ENCODE data around the gene KCNMB4.
A peak's percentile ranks its signal among the peaks of the same experiment; 100 is the strongest.

The KCNMB4 gene

GRCh38 chr12:70365648-70366518 is at the start of gene KCNMB4:
KCNMB4 (plus strand) TSS chr12:70366290; CDS start chr12:70366735, 445 bp downstream.
- DNase-seq: peak; percentile 96

- DNase-seq: no peak
Measured at GRCh38 chr12:70317781-70318180, 48.3 kb upstream of the KCNMB4 start.

- DNase-seq: no peak
Measured at GRCh38 chr12:70319605-70320004, 46.5 kb upstream of the KCNMB4 start.

GRCh38 chr12:70321191-70321590 is 44.9 kb upstream of the KCNMB4 start:
- no peak for DNase-seq

GRCh38 chr12:70327541-70327940 is 38.5 kb upstream of the KCNMB4 start:
- no peak for DNase-seq

- DNase-seq: no peak
Measured at GRCh38 chr12:70329728-70330127, 36.4 kb upstream of the KCNMB4 start.

- DNase-seq: no peak
Measured at GRCh38 chr12:70330158-70330557, 35.9 kb upstream of the KCNMB4 start.

- no peak for DNase-seq
Measured at GRCh38 chr12:70332236-70332635, 33.9 kb upstream of the KCNMB4 start.

GRCh38 chr12:70334742-70335141 is 31.3 kb upstream of the KCNMB4 start:
- DNase-seq: no peak

- no peak for DNase-seq
Measured at GRCh38 chr12:70338531-70338930, 27.6 kb upstream of the KCNMB4 start.

GRCh38 chr12:70351076-70351475 is 15.0 kb upstream of the KCNMB4 start:
- DNase-seq: no peak

- DNase-seq: no peak
Measured at GRCh38 chr12:70353780-70354660, 12.1 kb upstream of the KCNMB4 start.

- DNase-seq: no peak
Measured at GRCh38 chr12:70354787-70355186, 11.3 kb upstream of the KCNMB4 start.

GRCh38 chr12:70355972-70356371 is 10.1 kb upstream of the KCNMB4 start:
- DNase-seq: no peak

- no peak for DNase-seq
Measured at GRCh38 chr12:70359458-70360197, 6.5 kb upstream of the KCNMB4 start.

- DNase-seq: no peak
Measured at GRCh38 chr12:70360218-70360617, 5.9 kb upstream of the KCNMB4 start.

- DNase-seq: no peak
Measured at GRCh38 chr12:70364695-70365397, 1.2 kb upstream of the KCNMB4 start.

GRCh38 chr12:70365398-70365647 is 767 bp upstream of the KCNMB4 start:
- DNase-seq: no peak

- DNase-seq: peak; percentile 72
Measured at GRCh38 chr12:70366581-70367257, 629 bp downstream of the KCNMB4 start.

GRCh38 chr12:70367258-70368141 is 1.4 kb downstream of the KCNMB4 start:
- no peak for DNase-seq

GRCh38 chr12:70372881-70373280 is 6.8 kb downstream of the KCNMB4 start:
- DNase-seq: no peak
